ENCODE data around the gene NANOS3.

- no peak for TF ChIP-seq SRY (CRISPR knock-in tag; IDR thresholded peaks at IDR 0.05)
- TF ChIP-seq ZBTB40 (IDR thresholded peaks at IDR 0.05), result no peak
- TF ChIP-seq ZBTB40 (CRISPR knock-in tag; IDR thresholded peaks at IDR 0.05), result no peak
- no peak for TF ChIP-seq NR2C2 (CRISPR knock-in tag; IDR thresholded peaks at IDR 0.05; ENCODE audit: borderline replicate concordance)
- no peak; a peak in 1 of 4 replicates for TF ChIP-seq POLR2A (IDR thresholded peaks at IDR 0.05; ENCODE audit: insufficient read depth in 1 of 2, low read depth in 2 of 2, low read length in 2 of 2)
- no peak for TF ChIP-seq SP2 (CRISPR knock-in tag; IDR thresholded peaks at IDR 0.05)
These were observed 35.0 kb upstream of the NANOS3 start for GRCh38 chr19:13841962-13842290.

Measured in HepG2 (cell line).